Mucosa of descending colon (tissue), 3 donors: ENCODE measurements around the gene HSD11B1L. TPM values are rescaled to one million over a fixed set of nuclear protein-coding genes. Genes with fewer than 3 reads are reported as not detected.

Experiments used
- ATAC-seq: fragments of 200-7000 bp; cut with Tn5 transposase; one replicate; pipeline ENCODE4 v1.9.1; 2020; ENCODE audit warnings: mild to moderate bottlenecking, moderate library complexity
- DNase-seq, 3 donors: peaks; one replicate each; pipeline ENCODE4 v3.0.0-alpha.2; 2020
- H3K36me3 ChIP-seq: fragments of 200-600 bp; one replicate; pipeline ENCODE4 v1.8.0; 2021; ENCODE audit warnings: low read depth, mild to moderate bottlenecking
- H3K4me1 ChIP-seq: fragments of 200-600 bp; one replicate; pipeline ENCODE4 v1.8.0; 2021; ENCODE audit warnings: low read depth, mild to moderate bottlenecking
- H3K4me3 ChIP-seq: fragments of 200-600 bp; one replicate; pipeline ENCODE4 v1.8.0; 2021; ENCODE audit warnings: mild to moderate bottlenecking
- H3K9me3 ChIP-seq: fragments of 200-600 bp; one replicate; pipeline ENCODE4 v1.8.0; 2021; ENCODE audit warnings: mild to moderate bottlenecking
- intact Hi-C, 2 donors: fragments of 100-400 bp; cut with DNase I in 1 of 2; cut with micrococcal nuclease in 1 of 2; formaldehyde crosslinking; loops; one replicate each; pipeline versions ENCODE4 v1.11.0 to v1.11.1; 2022; cut with DNase I, micrococcal nuclease
- total RNA-seq, 3 donors: library from RNA; stranded (reverse); fragmentation: NEBNext Ultra II Directional in 2 of 3; extraction: Animal tissue kit (Norgen Biotek cat#: 25700) in 2 of 3; gene quantifications; one replicate each; pipeline versions ENCODE4 v1.2.1 to v1.2.4, GENCODE V29; 2021 to 2023
- TF ChIP-seq, protein P1 (sequence below): fragments of 200-600 bp; IDR thresholded peaks from one replicate; pipeline ENCODE4 v1.8.0; 2022; ENCODE audit warnings: antibody characterized with exemption, mild to moderate bottlenecking
- donor health status: DM: no; HTN: no; CAD: no; lungs with moderate emphysema.
- donor health status: DM: no; HTN: no; CAD: no.
- donor health status: DM: no; HTN: yes; CAD: no.

Gene HSD11B1L
- total RNA-seq, 3 donors from 2014 or later: 2.3 to 8.2 (median 3.3) TPM

DNA sequence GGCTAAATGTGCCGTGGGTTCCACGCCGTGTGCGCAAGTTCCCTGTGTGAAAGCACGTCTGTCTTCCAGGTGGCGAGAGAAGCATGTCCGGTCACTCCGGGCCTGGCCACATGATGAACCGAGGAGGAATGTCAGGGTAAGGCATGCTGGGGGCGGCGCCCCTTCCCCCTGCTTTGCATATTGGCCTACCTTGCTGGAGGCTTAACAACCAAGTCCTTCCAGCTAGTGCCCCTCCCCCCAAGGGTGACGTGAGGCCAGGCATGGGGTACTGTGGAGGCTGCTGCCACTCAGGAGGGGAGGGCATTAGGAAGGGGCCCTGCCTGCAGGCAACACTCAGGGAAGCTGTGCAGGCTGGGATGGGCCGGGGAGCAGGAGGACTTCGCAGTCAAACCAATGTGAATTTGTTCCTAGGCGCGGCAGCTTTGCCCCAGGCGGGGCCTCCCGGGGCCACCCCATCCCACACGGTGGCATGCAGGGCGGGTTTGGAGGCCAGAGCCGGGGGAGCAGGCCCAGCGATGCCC, 13.0 kb upstream of the HSD11B1L start:
- TF ChIP-seq, protein P1, sequence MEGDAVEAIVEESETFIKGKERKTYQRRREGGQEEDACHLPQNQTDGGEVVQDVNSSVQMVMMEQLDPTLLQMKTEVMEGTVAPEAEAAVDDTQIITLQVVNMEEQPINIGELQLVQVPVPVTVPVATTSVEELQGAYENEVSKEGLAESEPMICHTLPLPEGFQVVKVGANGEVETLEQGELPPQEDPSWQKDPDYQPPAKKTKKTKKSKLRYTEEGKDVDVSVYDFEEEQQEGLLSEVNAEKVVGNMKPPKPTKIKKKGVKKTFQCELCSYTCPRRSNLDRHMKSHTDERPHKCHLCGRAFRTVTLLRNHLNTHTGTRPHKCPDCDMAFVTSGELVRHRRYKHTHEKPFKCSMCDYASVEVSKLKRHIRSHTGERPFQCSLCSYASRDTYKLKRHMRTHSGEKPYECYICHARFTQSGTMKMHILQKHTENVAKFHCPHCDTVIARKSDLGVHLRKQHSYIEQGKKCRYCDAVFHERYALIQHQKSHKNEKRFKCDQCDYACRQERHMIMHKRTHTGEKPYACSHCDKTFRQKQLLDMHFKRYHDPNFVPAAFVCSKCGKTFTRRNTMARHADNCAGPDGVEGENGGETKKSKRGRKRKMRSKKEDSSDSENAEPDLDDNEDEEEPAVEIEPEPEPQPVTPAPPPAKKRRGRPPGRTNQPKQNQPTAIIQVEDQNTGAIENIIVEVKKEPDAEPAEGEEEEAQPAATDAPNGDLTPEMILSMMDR: no peak
- Histone ChIP-seq H3K36me3 (peaks cover 31% of the 10 kb centered on the region), H3K4me1 (no peaks in the 10 kb centered on the region), H3K9me3 (no peaks in the 10 kb centered on the region), H3K4me3 (no peak overlapping the region)
- ATAC-seq (peak; percentile 8), DNase-seq (no peak)
- intact Hi-C loops: no loop called here

DNA sequence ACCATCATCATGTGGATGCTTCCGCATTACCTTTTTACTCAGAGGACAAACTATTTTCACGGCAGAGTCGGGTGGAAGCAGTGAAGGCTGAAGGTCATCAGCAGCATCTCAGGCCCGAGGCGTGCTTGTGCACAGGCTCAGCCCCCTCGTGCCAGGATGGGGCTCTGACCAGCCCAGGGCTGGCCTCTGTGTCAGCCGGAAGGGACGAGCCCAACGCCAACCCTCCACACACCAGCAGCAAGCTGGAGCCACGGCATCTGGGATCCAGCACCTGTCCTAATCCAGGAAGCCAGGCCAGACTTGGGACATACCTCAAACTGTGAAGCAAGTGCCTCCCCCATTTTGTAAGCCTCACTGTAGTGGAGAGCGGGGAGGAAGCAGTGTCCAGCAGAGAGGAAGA, 11.6 kb upstream of the HSD11B1L start:
- H3K36me3 ChIP-seq: peaks cover 22% of the 10 kb centered on the region
- no peak for DNase-seq
- intact Hi-C loops: no loop called here
- TF ChIP-seq, protein P1: no peak
- no peak for ATAC-seq
- H3K4me3 ChIP-seq: no peak overlapping the region
- no peaks in the 10 kb centered on the region for H3K4me1 ChIP-seq
- no peaks in the 10 kb centered on the region for H3K9me3 ChIP-seq

- Histone ChIP-seq H3K36me3 (peaks cover 15% of the 10 kb centered on the region), H3K4me3 (no peak overlapping the region), H3K9me3 (no peaks in the 10 kb centered on the region), H3K4me1 (no peaks in the 10 kb centered on the region)
- intact Hi-C loops: no loop called here
- TF ChIP-seq, protein P1: no peak
- DNase-seq (no peak), ATAC-seq (no peak)
Observed at GRCh38 chr19:5671600-5671999, 9.2 kb upstream of the HSD11B1L start.

DNA sequence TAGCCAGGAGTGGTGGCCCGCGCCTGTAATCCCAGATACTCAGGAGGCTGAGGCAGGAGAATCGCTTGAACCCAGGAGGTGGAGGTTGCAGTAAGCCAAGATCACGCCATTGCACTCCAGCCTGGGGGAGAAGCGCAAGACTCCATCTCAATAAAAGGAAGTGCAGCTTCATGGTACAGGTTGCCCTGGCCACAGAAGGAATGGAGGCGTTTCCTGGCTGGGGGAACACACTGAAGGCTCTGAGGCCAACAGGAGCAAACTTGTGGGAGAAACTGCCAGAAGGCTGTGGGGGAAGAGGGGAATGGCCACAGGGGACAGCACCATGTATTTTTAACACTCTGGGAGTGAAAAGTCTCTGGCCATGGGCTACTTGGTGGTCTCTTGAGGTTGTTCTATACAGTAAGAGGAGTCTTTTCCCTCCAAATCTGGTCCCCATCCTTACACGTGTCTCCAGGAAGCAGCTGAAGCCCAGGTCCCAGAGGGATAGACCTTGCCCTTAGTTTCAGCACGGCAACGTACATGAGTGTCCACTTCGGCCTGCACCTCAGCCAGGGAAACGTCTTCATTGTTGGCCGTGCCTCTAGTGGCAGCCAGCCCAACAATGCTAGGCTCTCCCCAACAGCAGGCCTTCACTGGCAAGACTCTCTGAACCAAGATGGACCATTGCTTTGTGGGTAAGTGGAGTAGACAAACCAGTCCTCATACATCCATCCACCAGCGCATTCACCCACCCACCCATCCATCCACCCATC, 7.9 kb upstream of the HSD11B1L start:
- Histone ChIP-seq H3K4me1 (no peaks in the 10 kb centered on the region), H3K9me3 (no peaks in the 10 kb centered on the region), H3K36me3 (peaks cover 5% of the 10 kb centered on the region), H3K4me3 (no peak overlapping the region)
- DNase-seq (peak in 1 of 3 donors; percentile 19), ATAC-seq (no peak)
- TF ChIP-seq, protein P1: no peak
- intact Hi-C loops: no loop called here

DNA sequence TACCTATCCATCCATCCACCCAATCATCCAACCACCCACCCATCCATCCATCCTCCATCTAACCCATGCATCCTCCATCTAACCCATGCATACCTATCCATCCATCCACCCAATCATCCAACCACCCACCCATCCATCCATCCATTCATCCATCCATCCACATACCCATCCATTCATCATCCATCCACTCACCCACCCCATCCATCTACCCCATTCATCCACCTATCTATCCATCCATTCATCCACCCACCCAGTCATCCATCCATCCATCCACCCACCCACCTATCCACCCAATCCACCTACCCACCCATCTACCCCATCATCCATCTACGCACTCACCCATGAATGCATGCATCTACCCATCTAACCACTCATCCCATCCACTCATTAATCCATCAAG, 7.1 kb upstream of the HSD11B1L start:
- Histone ChIP-seq H3K9me3 (no peaks in the 10 kb centered on the region), H3K4me1 (no peaks in the 10 kb centered on the region), H3K36me3 (no peaks in the 10 kb centered on the region), H3K4me3 (no peak overlapping the region)
- TF ChIP-seq, protein P1: no peak
- intact Hi-C loops: no loop called here
- DNase-seq (no peak), ATAC-seq (no peak)
